ENCODE measurements around the gene FAM135A. TPM values are rescaled to one million over a fixed set of nuclear protein-coding genes. Genes with fewer than 3 reads are reported as not detected.
A peak's percentile ranks its signal among the peaks of the same experiment; 100 is the strongest.

FAM135A gene
- total and polyA plus RNA-seq, 10 of the 15 experiments (the other 5 are each of a cell fraction or from before 2014, with no cell fraction given): 3.9 to 24.5 (median 13.7) TPM

DNA sequence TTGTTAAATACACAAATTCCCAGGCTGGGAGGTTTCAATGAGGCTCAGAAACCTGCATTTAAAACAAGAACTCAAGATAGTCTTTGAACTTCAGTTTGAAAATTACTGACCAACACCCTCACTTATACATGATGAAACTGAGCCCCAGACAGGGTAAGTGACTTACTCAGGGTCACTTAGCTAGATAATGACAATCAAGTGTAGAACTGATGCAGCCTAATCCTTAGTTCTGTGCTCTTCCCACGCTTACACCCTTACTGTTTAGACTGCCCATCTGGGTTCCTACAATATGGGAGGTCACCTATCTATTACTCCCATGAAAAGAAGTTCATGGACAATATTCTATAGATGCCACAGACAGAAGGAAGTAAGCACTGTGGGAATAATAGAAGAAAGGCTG, 24.5 kb upstream of the FAM135A start:
- ChIA-PET SMC1A (ENCODE audit: uncharacterized antibody, unreplicated experiment) (interaction anchor here (0.6 to 2.0 kb wide), 6 partner anchors 9 to 167 kb away, joined by 3 to 5 read pairs (median 3); no protein-coding TSS in a partner anchor), POLR2A (interaction anchor here (1.1 kb wide), 1 partner anchor 24 kb away, joined by 6 read pairs; the partner anchor contains the start of gene FAM135A), CTCF (interaction anchor here (1.2 to 2.4 kb wide), 3 partner anchors 18 to 293 kb away, joined by 3 to 13 read pairs (median 7); no protein-coding TSS in a partner anchor), RAD21 (ENCODE audit: unreplicated experiment) (interaction anchor here (0.6 to 1.0 kb wide), 2 partner anchors 79 to 212 kb away, joined by 3 read pairs; no protein-coding TSS in a partner anchor)
- Histone ChIP-seq H3K9ac (ENCODE audit: control insufficient read depth, insufficient read depth, low read length) (no peak overlapping the region), H3K4me1 (ENCODE audit: control insufficient read depth, insufficient read depth, low read length) (no peaks in the 10 kb centered on the region), H3K4me2 (ENCODE audit: control insufficient read depth, insufficient read depth) (no peak overlapping the region), H3K4me3 (no peak overlapping the region), H3K9me3 (replicated peaks; ENCODE audit: control insufficient read depth, insufficient read depth, low read length) (no peaks in the 10 kb centered on the region), H4K20me1 (ENCODE audit: control insufficient read depth, insufficient read depth) (no peaks in the 10 kb centered on the region), H2AFZ (ENCODE audit: control insufficient read depth, low read depth, low read length) (no peak overlapping the region), H3K36me3 (ENCODE audit: control insufficient read depth in 2 of 2, insufficient read depth in 2 of 2, low read length in 1 of 2) (no peaks in the 10 kb centered on the region), H3K27ac (ENCODE audit: control insufficient read depth, insufficient read depth) (no peak overlapping the region), H3K79me2 (ENCODE audit: control insufficient read depth, insufficient read depth, low read length) (no peaks in the 10 kb centered on the region), H3K27me3 (replicated peaks in 1 of 2; ENCODE audit: control insufficient read depth in 2 of 2, insufficient read depth in 2 of 2, low read length in 1 of 2) (no peaks in the 10 kb centered on the region; a peak in 3 of 4 replicates)
- 0% methylated on average over 1 of the region's 1 CpG for WGBS (ENCODE audit: insufficient coverage, insufficient replicate concordance, low lambda C conversion rate, missing lambda C conversion rate)
- intact Hi-C loops (cut with micrococcal nuclease; ENCODE audit: unreplicated experiment): no loop called here
- FAIRE-seq (peak; percentile 35), DNase-seq (ENCODE audit: low read depth, low spot score) (no peak), ATAC-seq (no peak)
- TF ChIP-seq MTA3 (IDR thresholded peaks at IDR 0.05; ENCODE audit: borderline replicate concordance, low read length): no peak
- TF ChIP-seq MYC (IDR thresholded peaks at IDR 0.05; ENCODE audit: insufficient read depth, insufficient read length, insufficient replicate concordance, low read length, severe bottlenecking): no peak
- no peak for TF ChIP-seq CBX5 (IDR thresholded peaks at IDR 0.05; ENCODE audit: low read depth)
- TF ChIP-seq, protein P1, sequence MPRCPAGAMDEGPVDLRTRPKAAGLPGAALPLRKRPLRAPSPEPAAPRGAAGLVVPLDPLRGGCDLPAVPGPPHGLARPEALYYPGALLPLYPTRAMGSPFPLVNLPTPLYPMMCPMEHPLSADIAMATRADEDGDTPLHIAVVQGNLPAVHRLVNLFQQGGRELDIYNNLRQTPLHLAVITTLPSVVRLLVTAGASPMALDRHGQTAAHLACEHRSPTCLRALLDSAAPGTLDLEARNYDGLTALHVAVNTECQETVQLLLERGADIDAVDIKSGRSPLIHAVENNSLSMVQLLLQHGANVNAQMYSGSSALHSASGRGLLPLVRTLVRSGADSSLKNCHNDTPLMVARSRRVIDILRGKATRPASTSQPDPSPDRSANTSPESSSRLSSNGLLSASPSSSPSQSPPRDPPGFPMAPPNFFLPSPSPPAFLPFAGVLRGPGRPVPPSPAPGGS (IDR thresholded peaks at IDR 0.05; ENCODE audit: borderline replicate concordance, insufficient read depth, low read depth, low read length, poor library complexity, severe bottlenecking): no peak
- TF ChIP-seq STAT3 (IDR thresholded peaks at IDR 0.05; ENCODE audit: low read depth, low read length): no peak
- no peak for TF ChIP-seq WRNIP1 (IDR thresholded peaks at IDR 0.05; ENCODE audit: borderline replicate concordance, low read depth, low read length)
- TF ChIP-seq KAT2A (conservative IDR thresholded peaks at IDR 0.05; ENCODE audit: control insufficient read depth, low read depth, low read length): no peak
- TF ChIP-seq JUNB (IDR thresholded peaks at IDR 0.05): no peak
- TF ChIP-seq BHLHE40 (IDR thresholded peaks at IDR 0.05; ENCODE audit: borderline replicate concordance in 1 of 2, low read depth in 2 of 2, low read length in 1 of 2): no peak
- TF ChIP-seq, protein P2, sequence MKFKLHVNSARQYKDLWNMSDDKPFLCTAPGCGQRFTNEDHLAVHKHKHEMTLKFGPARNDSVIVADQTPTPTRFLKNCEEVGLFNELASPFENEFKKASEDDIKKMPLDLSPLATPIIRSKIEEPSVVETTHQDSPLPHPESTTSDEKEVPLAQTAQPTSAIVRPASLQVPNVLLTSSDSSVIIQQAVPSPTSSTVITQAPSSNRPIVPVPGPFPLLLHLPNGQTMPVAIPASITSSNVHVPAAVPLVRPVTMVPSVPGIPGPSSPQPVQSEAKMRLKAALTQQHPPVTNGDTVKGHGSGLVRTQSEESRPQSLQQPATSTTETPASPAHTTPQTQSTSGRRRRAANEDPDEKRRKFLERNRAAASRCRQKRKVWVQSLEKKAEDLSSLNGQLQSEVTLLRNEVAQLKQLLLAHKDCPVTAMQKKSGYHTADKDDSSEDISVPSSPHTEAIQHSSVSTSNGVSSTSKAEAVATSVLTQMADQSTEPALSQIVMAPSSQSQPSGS (IDR thresholded peaks at IDR 0.05; ENCODE audit: low read length): no peak
- no peak for TF ChIP-seq POLR2AphosphoS2 (IDR thresholded peaks at IDR 0.05; ENCODE audit: low read depth, low read length)
- TF ChIP-seq NFYA (IDR thresholded peaks at IDR 0.05; ENCODE audit: borderline replicate concordance, low read depth, low read length): no peak
- TF ChIP-seq, protein P3, sequence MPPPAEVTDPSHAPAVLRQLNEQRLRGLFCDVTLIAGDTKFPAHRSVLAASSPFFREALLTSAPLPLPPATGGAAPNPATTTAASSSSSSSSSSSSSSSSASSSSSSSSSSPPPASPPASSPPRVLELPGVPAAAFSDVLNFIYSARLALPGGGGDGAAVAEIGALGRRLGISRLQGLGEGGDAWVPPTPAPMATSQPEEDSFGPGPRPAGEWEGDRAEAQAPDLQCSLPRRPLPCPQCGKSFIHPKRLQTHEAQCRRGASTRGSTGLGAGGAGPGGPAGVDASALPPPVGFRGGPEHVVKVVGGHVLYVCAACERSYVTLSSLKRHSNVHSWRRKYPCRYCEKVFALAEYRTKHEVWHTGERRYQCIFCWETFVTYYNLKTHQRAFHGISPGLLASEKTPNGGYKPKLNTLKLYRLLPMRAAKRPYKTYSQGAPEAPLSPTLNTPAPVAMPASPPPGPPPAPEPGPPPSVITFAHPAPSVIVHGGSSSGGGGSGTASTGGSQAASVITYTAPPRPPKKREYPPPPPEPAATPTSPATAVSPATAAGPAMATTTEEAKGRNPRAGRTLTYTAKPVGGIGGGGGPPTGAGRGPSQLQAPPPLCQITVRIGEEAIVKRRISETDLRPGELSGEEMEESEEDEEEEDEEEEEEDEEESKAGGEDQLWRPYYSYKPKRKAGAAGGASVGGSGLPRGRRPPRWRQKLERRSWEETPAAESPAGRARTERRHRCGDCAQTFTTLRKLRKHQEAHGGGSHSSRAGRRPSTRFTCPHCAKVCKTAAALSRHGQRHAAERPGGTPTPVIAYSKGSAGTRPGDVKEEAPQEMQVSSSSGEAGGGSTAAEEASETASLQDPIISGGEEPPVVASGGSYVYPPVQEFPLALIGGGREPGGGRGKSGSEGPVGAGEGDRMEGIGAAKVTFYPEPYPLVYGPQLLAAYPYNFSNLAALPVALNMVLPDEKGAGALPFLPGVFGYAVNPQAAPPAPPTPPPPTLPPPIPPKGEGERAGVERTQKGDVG (CRISPR knock-in tag; IDR thresholded peaks at IDR 0.05): no peak
- no peak for TF ChIP-seq CHD1 (IDR thresholded peaks at IDR 0.05; ENCODE audit: low read depth, low read length)
- no peak for TF ChIP-seq LARP7 (IDR thresholded peaks at IDR 0.05)
- TF ChIP-seq MYB (IDR thresholded peaks at IDR 0.05; ENCODE audit: borderline replicate concordance, low read depth, low read length): no peak
- TF ChIP-seq RB1 (IDR thresholded peaks at IDR 0.05; ENCODE audit: borderline replicate concordance): no peak
- TF ChIP-seq CHD4 (IDR thresholded peaks at IDR 0.05): no peak
- in situ Hi-C loops (cut with MboI): no loop called here
- BruUV-seq (replicated peaks): no TSS peak

All from GM12878 (cell line).